ENCODE data around the gene TUBA4B. TPM values are rescaled to one million over a fixed set of nuclear protein-coding genes. Genes with fewer than 3 reads are reported as not detected.

The TUBA4B gene
- total and polyA plus RNA-seq, 2 of the 4 experiments (the other 2 are of a cell fraction) = not detected

- Histone ChIP-seq H2BK120ac (ENCODE audit: low read depth, low read length) (no peak overlapping the region), H3K4ac (ENCODE audit: low read depth, low read length) (no peak overlapping the region), H3K18ac (ENCODE audit: low read depth, low read length) (no peak overlapping the region), H2BK20ac (ENCODE audit: low read depth, low read length) (no peak overlapping the region), H2AK5ac (ENCODE audit: low read depth, low read length) (no peak overlapping the region), H3K79me1 (ENCODE audit: low read depth in 1 of 2, low read length in 2 of 2) (no peaks in the 10 kb centered on the region), H3K23ac (ENCODE audit: low read depth, low read length) (no peak overlapping the region), H3K9ac (ENCODE audit: low read depth, low read length) (no peak overlapping the region), H4K20me1 (ENCODE audit: insufficient read depth, low read length) (no peaks in the 10 kb centered on the region), H2BK15ac (ENCODE audit: low read depth, low read length) (no peak overlapping the region), H4K5ac (ENCODE audit: low read depth, low read length) (no peak overlapping the region), H2BK5ac (ENCODE audit: low read depth, low read length, poor library complexity, severe bottlenecking) (no peak overlapping the region), H4K8ac (ENCODE audit: low read depth in 2 of 2, low read length in 2 of 2) (no peak overlapping the region), H3K27ac (ENCODE audit: insufficient read depth, low read length) (no peak overlapping the region), H3K36me3 (ENCODE audit: control insufficient read depth, insufficient read depth, low read length) (peaks cover 4% of the 10 kb centered on the region), H3K4me1 (ENCODE audit: control insufficient read depth, insufficient read depth, low read length) (peaks cover 2% of the 10 kb centered on the region; the same call in 1 of the 2 replicates), H4K91ac (ENCODE audit: insufficient read depth, low read depth, low read length) (no peak overlapping the region), H2AFZ (replicated peaks; ENCODE audit: low read length, poor library complexity) (no peak overlapping the region), H3K14ac (replicated peaks; ENCODE audit: low read depth, low read length) (no peak overlapping the region), H3K4me2 (ENCODE audit: low read depth, low read length) (no peak overlapping the region), H3K27me3 (ENCODE audit: control insufficient read depth, insufficient read depth, low read length) (no peaks in the 10 kb centered on the region), H3K9me3 (ENCODE audit: control insufficient read depth, insufficient read depth, low read length) (no peaks in the 10 kb centered on the region), H3K4me3 (ENCODE audit: insufficient read depth, low read depth, low read length) (no peak overlapping the region), H3K56ac (ENCODE audit: extremely low read depth, insufficient read depth, low read length) (no peak overlapping the region), H2AK9ac (replicated peaks; ENCODE audit: low read depth, low read length, poor library complexity) (no peak overlapping the region), H3K9me1 (ENCODE audit: insufficient read depth, low read length) (no peaks in the 10 kb centered on the region)
- intact Hi-C loops (cut with micrococcal nuclease) = no loop called here
- ATAC-seq (ENCODE audit: low read depth) (no peak), DNase-seq (no peak)
- dilution Hi-C loops (cut with HindIII; ENCODE audit: low sequenced_read_pairs, unreplicated experiment) = no loop called here
- ChIA-PET CTCF (interaction anchor here (0.6 to 1.4 kb wide), 2 partner anchors 22 to 36 kb away, joined by 3 read pairs; no protein-coding TSS in a partner anchor), POLR2A (ENCODE audit: unreplicated experiment) (no interaction called here)
- 93% methylated on average over 2 of the region's 5 CpGs; no CpG with 5 or more reads in 1 of the 2 experiments for WGBS, 2 experiments (ENCODE audit: extremely low coverage in 2 of 2, insufficient read length in 1 of 2)
- in situ Hi-C loops (cut with MboI; ENCODE audit: low sequenced_read_pairs) = no loop called here
- BruUV-seq (replicated peaks) = no TSS peak
- TF ChIP-seq USF2 (IDR thresholded peaks at IDR 0.05; ENCODE audit: low read depth, low read length) (no peak), MXI1 (IDR thresholded peaks at IDR 0.05; ENCODE audit: borderline replicate concordance, low read depth, low read length) (no peak), BHLHE40 (IDR thresholded peaks at IDR 0.05; ENCODE audit: low read depth, low read length) (no peak), RFX5 (IDR thresholded peaks at IDR 0.05; ENCODE audit: low read depth, low read length) (no peak), CHD1 (IDR thresholded peaks at IDR 0.05; ENCODE audit: low read depth, low read length) (no peak), SMC3 (IDR thresholded peaks at IDR 0.05; ENCODE audit: low read depth, low read length) (no peak), MAFK (IDR thresholded peaks at IDR 0.05; ENCODE audit: low read depth, low read length) (no peak), RAD21 (IDR thresholded peaks at IDR 0.05; ENCODE audit: low read length) (no peak), CEBPB (IDR thresholded peaks at IDR 0.05; ENCODE audit: low read depth, low read length) (no peak), ELK1 (IDR thresholded peaks at IDR 0.05; ENCODE audit: borderline replicate concordance, low read depth, low read length) (no peak), RCOR1 (IDR thresholded peaks at IDR 0.05; ENCODE audit: insufficient replicate concordance, low read length) (no peak), POLR2A (IDR thresholded peaks at IDR 0.05; ENCODE audit: low read depth, low read length) (no peak), NFE2L2 (IDR thresholded peaks at IDR 0.05; ENCODE audit: low read depth, low read length) (no peak), FOS (IDR thresholded peaks at IDR 0.05; ENCODE audit: low read depth, low read length) (no peak), MAZ (IDR thresholded peaks at IDR 0.05; ENCODE audit: borderline replicate concordance, low read depth, low read length) (no peak)
- TF ChIP-seq, protein P1, sequence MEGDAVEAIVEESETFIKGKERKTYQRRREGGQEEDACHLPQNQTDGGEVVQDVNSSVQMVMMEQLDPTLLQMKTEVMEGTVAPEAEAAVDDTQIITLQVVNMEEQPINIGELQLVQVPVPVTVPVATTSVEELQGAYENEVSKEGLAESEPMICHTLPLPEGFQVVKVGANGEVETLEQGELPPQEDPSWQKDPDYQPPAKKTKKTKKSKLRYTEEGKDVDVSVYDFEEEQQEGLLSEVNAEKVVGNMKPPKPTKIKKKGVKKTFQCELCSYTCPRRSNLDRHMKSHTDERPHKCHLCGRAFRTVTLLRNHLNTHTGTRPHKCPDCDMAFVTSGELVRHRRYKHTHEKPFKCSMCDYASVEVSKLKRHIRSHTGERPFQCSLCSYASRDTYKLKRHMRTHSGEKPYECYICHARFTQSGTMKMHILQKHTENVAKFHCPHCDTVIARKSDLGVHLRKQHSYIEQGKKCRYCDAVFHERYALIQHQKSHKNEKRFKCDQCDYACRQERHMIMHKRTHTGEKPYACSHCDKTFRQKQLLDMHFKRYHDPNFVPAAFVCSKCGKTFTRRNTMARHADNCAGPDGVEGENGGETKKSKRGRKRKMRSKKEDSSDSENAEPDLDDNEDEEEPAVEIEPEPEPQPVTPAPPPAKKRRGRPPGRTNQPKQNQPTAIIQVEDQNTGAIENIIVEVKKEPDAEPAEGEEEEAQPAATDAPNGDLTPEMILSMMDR (conservative IDR thresholded peaks at IDR 0.05; ENCODE audit: low read depth, low read length) = no peak
These were observed 47.0 kb downstream of the TUBA4B start for GRCh38 chr2:219300022-219300421.
